GM12864 (cell line): ENCODE measurements around the gene ERFL.

Source experiments
- DNase-seq: peaks from one replicate; pipeline ENCODE4 v3.0.0-alpha.2; 2011; ENCODE audit warnings: low read depth
- H3K4me3 ChIP-seq: 2 replicates; pipeline ENCODE4 v1.5.1; 2011; ENCODE audit warnings: mild to moderate bottlenecking, low read depth, low read length, control low read depth
- TF ChIP-seq, protein P1 (sequence below): IDR thresholded peaks from 2 replicates; pipeline ENCODE4 v1.5.1; 2011; ENCODE audit warnings: low read depth, mild to moderate bottlenecking, moderate library complexity, low read length, control low read depth, inconsistent platforms; ENCODE audit errors: missing control alignments

The ERFL gene

GRCh38 chr19:41892173-41892902 lies 35.9 kb downstream of the ERFL start:
- no peak for DNase-seq
- TF ChIP-seq, protein P1, sequence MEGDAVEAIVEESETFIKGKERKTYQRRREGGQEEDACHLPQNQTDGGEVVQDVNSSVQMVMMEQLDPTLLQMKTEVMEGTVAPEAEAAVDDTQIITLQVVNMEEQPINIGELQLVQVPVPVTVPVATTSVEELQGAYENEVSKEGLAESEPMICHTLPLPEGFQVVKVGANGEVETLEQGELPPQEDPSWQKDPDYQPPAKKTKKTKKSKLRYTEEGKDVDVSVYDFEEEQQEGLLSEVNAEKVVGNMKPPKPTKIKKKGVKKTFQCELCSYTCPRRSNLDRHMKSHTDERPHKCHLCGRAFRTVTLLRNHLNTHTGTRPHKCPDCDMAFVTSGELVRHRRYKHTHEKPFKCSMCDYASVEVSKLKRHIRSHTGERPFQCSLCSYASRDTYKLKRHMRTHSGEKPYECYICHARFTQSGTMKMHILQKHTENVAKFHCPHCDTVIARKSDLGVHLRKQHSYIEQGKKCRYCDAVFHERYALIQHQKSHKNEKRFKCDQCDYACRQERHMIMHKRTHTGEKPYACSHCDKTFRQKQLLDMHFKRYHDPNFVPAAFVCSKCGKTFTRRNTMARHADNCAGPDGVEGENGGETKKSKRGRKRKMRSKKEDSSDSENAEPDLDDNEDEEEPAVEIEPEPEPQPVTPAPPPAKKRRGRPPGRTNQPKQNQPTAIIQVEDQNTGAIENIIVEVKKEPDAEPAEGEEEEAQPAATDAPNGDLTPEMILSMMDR = no peak
- no peak overlapping the region for H3K4me3 ChIP-seq

DNA sequence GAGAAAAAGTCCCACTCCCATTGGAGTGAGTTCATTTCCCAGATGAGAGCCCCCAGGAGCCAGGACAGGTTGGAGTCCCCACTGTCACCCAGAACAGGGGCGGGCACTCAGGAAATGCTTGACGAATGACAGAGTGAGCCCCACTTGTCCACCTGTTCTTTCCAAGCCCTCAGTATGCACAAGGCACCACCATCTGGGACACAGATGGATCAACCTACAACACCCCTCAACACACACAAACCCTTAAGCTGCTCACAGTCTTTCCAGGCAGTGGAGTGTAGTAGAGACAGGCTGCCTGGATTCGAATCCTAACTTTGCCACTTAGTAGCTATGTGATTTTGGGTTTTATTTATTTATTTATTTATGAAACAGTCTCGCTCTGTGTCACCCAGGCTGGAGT lies 37.3 kb downstream of the ERFL start:
- H3K4me3 ChIP-seq = no peak overlapping the region
- DNase-seq = no peak
- TF ChIP-seq, protein P1 = no peak

DNA sequence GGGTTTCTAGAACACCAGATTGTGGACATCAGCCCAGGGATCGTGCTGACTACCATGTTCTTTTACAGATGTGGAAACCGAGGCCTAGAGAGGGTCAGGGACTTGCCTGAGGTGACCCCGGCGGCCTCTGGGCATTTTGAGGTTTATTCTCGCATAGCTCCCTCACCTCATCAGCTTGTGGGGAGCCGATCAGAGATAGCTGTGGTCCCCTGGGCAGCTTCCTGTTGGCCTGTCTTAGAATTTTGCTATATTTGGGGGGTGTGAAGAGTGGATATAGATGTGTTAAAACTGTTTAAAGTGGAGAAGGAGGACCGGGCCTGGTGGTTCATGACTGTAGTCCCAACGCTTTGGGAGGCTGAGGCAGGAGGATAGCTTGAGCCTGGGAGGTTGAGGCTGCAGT lies 38.4 kb downstream of the ERFL start:
- no peak overlapping the region for H3K4me3 ChIP-seq
- TF ChIP-seq, protein P1 = no peak
- DNase-seq = no peak

- no peak overlapping the region for H3K4me3 ChIP-seq
- DNase-seq = no peak
- TF ChIP-seq, protein P1 = no peak
These were observed 39.3 kb downstream of the ERFL start for GRCh38 chr19:41888926-41889325.

DNA sequence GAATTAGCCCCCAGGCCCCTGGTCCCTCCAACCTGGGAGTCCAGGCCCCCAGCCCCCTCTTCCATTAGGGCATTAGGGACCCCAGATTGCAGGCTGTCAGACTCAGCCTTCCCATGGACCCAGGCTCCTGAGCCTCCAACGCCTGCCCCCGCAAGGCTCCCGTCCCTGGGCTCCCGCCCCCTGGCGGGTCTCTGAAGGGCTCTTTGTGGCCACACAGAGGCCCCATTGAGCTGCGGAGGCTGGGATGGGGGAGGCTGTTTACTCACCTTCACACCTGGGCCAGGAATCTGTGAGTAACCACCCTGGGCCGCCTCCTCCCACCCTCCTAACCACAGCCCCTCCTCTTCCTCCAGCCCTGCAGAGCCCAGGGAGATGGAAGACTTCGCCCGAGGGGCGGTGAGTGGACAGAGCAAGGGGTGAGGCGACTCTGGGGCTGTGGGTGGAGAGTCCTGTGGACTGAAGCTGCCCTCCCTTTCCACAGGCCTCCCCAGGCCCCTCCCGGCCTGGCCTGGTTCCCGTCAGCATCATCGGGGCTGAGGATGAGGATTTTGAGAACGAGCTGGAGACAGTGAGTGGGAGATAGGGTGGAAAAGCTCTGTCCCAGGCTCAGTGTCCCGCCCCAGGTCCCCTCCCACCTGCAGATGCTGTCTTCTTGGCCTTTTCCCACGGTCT lies 40.4 kb downstream of the ERFL start:
- peak overlapping the region; percentile 38; the same call in 1 of the 2 replicates for H3K4me3 ChIP-seq

DNA sequence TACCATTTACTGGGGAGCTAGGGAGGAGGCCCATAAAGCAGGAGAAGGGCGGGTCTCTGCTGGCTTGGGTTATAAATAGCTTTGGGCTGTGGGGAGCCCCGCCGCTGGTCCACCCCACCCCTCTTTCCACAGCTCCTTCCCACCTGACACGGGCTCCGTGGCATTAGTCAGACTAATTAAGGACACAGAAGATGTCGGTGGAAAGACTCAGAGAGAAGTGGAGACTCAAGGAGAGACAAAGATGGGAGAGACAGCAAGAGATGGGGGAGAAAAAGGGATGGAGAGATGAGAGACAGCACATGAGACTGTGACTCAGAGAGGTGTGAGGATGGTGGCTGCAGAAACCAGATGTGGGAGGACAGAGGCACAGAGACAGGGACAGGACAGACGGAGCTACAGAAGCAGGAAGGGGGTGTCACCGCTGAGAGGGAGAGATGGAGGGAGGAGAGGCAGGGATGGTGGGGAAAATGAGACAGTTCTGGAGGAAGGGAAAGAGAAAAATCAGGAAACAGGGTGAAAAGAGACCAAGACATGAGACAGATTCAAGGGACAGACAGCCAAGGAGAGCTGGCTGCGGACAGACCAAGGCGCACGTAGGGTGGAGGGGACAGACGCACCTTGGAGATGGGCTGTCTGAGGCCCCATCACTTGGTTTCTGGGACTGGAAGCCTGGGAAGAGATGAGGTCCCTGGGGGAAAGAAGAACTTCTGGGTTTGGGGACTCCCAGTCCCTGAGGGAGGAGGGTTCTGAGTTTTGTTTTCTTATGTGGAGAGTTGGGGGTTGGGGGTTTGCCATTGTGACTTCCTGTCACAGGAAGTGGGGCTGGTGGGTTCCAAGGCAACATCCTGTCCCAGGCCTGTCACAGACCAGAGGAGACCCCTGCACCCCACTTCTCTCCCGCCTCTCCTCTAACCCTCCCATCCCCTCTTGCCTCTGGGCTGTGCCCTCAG lies 41.2 kb downstream of the ERFL start:
- no peak for DNase-seq
- TF ChIP-seq, protein P1 = no peak
- peak overlapping the region; percentile 38 for H3K4me3 ChIP-seq

More for the DNA sequence above, 40.4 kb downstream of the ERFL start:
- DNase-seq = no peak
- TF ChIP-seq, protein P1 = peak; percentile 40
